Esophagus muscularis mucosa (tissue), 4 donors: ENCODE measurements around the gene ATP11C. TPM values are rescaled to one million over a fixed set of nuclear protein-coding genes. Genes with fewer than 3 reads are reported as not detected.
"Not testable (repeated sequence)": the region's sequence is repeated elsewhere in the genome, so short reads cannot be mapped to it uniquely, and the experiment has no call there.

ENCODE experiments used
- DNase-seq: peaks from one replicate; pipeline ENCODE4 v3.0.0-alpha.2; 2017; ENCODE audit errors: extremely low spot score
- H3K27ac ChIP-seq, 4 donors: fragments of 200-600 bp; sonication (generic); replicated peaks in 1 of 4; 1 replicate in 3 of 4; 2 replicates in 1 of 4; pipeline ENCODE4 v1.5.1; 2016 to 2019; ENCODE audit warnings: mild to moderate bottlenecking in 1 of 4
- H3K27me3 ChIP-seq, 4 donors: fragments of 200-600 bp; sonication (generic); one replicate each; pipeline versions ENCODE4 v1.5.1 to v1.6.0; 2016 to 2019
- H3K36me3 ChIP-seq, 4 donors: fragments of 200-600 bp; sonication (generic); one replicate each; pipeline ENCODE4 v1.5.1; 2016 to 2019
- H3K4me1 ChIP-seq, 4 donors: fragments of 200-600 bp; sonication (generic); one replicate each; pipeline ENCODE4 v1.5.1; 2016 to 2019
- H3K4me3 ChIP-seq, 4 donors: fragments of 200-600 bp; sonication (generic); 1 replicate in 2 of 4; 2 replicates in 2 of 4; pipeline ENCODE4 v1.5.1; 2016 to 2019; ENCODE audit warnings: mild to moderate bottlenecking in 4 of 4, moderate library complexity in 1 of 4
- H3K9me3 ChIP-seq, 4 donors: fragments of 200-600 bp; sonication (generic); 1 replicate in 3 of 4; 2 replicates in 1 of 4; pipeline ENCODE4 v1.5.1; 2016 to 2019
- CTCF ChIP-seq, 3 experiments: fragments of 200-600 bp in 2 of 3; fragments of 450-650 bp in 1 of 3; sonication (generic) in 2 of 3; IDR thresholded peaks; one replicate each; pipeline ENCODE4 v1.5.1; 2017 to 2019; ENCODE audit warnings: antibody characterized with exemption in 3 of 3, mild to moderate bottlenecking in 2 of 3, moderate library complexity in 1 of 3
- EP300 ChIP-seq: sonication (generic); formaldehyde crosslinking; IDR thresholded peaks from one replicate; pipeline ENCODE4 v1.6.1; 2017; ENCODE audit warnings: antibody characterized with exemption
- POLR2A ChIP-seq: fragments of 450-650 bp; IDR thresholded peaks from one replicate; pipeline ENCODE4 v1.6.1; 2017; ENCODE audit warnings: antibody characterized with exemption, moderate library complexity, mild to moderate bottlenecking, low read depth
- POLR2AphosphoS5 ChIP-seq, 2 donors: sonication (generic); formaldehyde crosslinking; IDR thresholded peaks; one replicate each; pipeline ENCODE4 v1.6.1; 2017; ENCODE audit warnings: antibody characterized with exemption in 2 of 2
- WGBS: methylation state at CpG from one replicate; pipeline ENCODE4 v1.1.5; 2018; 5-methylcytosine and 5-hydroxymethylcytosine counted together
- intact Hi-C: fragments of 100-400 bp; cut with DNase I; formaldehyde crosslinking; loops from one replicate; pipeline ENCODE4 v1.15.1; 2023
- total RNA-seq, 4 donors: library from RNA; depleted of rRNA; stranded (reverse); fragments of >200 nt; gene quantifications; one replicate each; pipeline versions ENCODE4 v1.1.0 to v1.2.1, GENCODE V29; 2016

ATP11C gene
- total RNA-seq, 4 donors from 2014 or later: 17.9 to 29.2 (median 22.4) TPM

- no peaks in the 10 kb centered on the region for H3K36me3 ChIP-seq
These were observed 63.1 kb downstream of the ATP11C start for GRCh38 chrX:139869796-139870195.

GRCh38 chrX:139864640-139865039 is 68.2 kb downstream of the ATP11C start:
- Histone ChIP-seq H3K27me3 (no peaks in the 10 kb centered on the region), H3K4me1 (no peaks in the 10 kb centered on the region), H3K4me3 (no peak overlapping the region), H3K9me3 (no peaks in the 10 kb centered on the region), H3K27ac (no peak overlapping the region), H3K36me3 (no peaks in the 10 kb centered on the region)
- intact Hi-C loops: no loop called here
- DNase-seq: no peak
- 88% methylated on average over 3 of the region's 3 CpGs for WGBS
- TF ChIP-seq POLR2A (no peak), EP300 (no peak), POLR2AphosphoS5 (IDR thresholded peaks at IDR 0.05) (no peak), CTCF (IDR thresholded peaks at IDR 0.05) (no peak)

More at GRCh38 chrX:139869796-139870195, 63.1 kb downstream of the ATP11C start:
- TF ChIP-seq POLR2AphosphoS5 (IDR thresholded peaks at IDR 0.05) (no peak), CTCF (IDR thresholded peaks at IDR 0.05) (no peak), POLR2A (no peak), EP300 (no peak)
- Histone ChIP-seq H3K9me3 (no peaks in the 10 kb centered on the region), H3K27me3 (no peaks in the 10 kb centered on the region), H3K27ac (no peak overlapping the region), H3K4me3 (no peak overlapping the region), H3K4me1 (no peaks in the 10 kb centered on the region)
- intact Hi-C loops: no loop called here
- DNase-seq: no peak
- WGBS: 52% methylated on average over 1 of the region's 1 CpG

- WGBS: 80% methylated on average over 5 of the region's 5 CpGs
- H3K27ac ChIP-seq: no peak overlapping the region
- H3K4me1 ChIP-seq: no peaks in the 10 kb centered on the region
- intact Hi-C loops: no loop called here
- H3K27me3 ChIP-seq: no peaks in the 10 kb centered on the region
- no peaks in the 10 kb centered on the region for H3K36me3 ChIP-seq
- no peak for DNase-seq
- no peak overlapping the region for H3K4me3 ChIP-seq
- no peak for TF ChIP-seq EP300
- H3K9me3 ChIP-seq: no peaks in the 10 kb centered on the region
These were observed 70.6 kb downstream of the ATP11C start for GRCh38 chrX:139862208-139862607.

GRCh38 chrX:139856826-139857225 is 76.0 kb downstream of the ATP11C start:
- H3K9me3 ChIP-seq, H3K4me3 ChIP-seq, H3K27me3 ChIP-seq, H3K27ac ChIP-seq, H3K36me3 ChIP-seq, DNase-seq, H3K4me1 ChIP-seq, intact Hi-C loops: not testable (repeated sequence)
- WGBS: 92% methylated on average over 4 of the region's 4 CpGs

GRCh38 chrX:139851730-139852129 is 81.1 kb downstream of the ATP11C start:
- no peaks in the 10 kb centered on the region for H3K36me3 ChIP-seq
- H3K4me3 ChIP-seq: no peak overlapping the region
- intact Hi-C loops: no loop called here
- H3K9me3 ChIP-seq: no peaks in the 10 kb centered on the region
- no peaks in the 10 kb centered on the region for H3K4me1 ChIP-seq
- H3K27ac ChIP-seq: no peak overlapping the region
- no peak for TF ChIP-seq EP300
- no peak for TF ChIP-seq POLR2A
- DNase-seq: no peak
- WGBS: 94% methylated on average over 3 of the region's 3 CpGs
- no peaks in the 10 kb centered on the region for H3K27me3 ChIP-seq

- Histone ChIP-seq H3K4me3 (no peak overlapping the region), H3K27me3 (no peaks in the 10 kb centered on the region), H3K9me3 (no peaks in the 10 kb centered on the region), H3K36me3 (no peaks in the 10 kb centered on the region), H3K27ac (no peak overlapping the region), H3K4me1 (no peaks in the 10 kb centered on the region)
- intact Hi-C loops: no loop called here
- TF ChIP-seq CTCF (IDR thresholded peaks at IDR 0.05) (no peak), POLR2AphosphoS5 (IDR thresholded peaks at IDR 0.05) (no peak), EP300 (no peak), POLR2A (no peak)
- 71% methylated on average over 2 of the region's 2 CpGs for WGBS
- no peak for DNase-seq
These were observed 81.9 kb downstream of the ATP11C start for GRCh38 chrX:139850968-139851367.
